WERI-Rb-1 (cell line): ENCODE measurements around the gene AFG1L.
"Not testable (repeated sequence)": the region's sequence is repeated elsewhere in the genome, so short reads cannot be mapped to it uniquely, and the experiment has no call there.

ENCODE experiments used
- DNase-seq: peaks from one replicate; pipeline ENCODE4 v3.0.0-alpha.2; 2020
- H3K27ac ChIP-seq: fragments of 250-450 bp; sonication (Bioruptor Pico); 2 replicates; pipeline ENCODE4 v1.5.1; 2020; ENCODE audit warnings: mild to moderate bottlenecking, moderate library complexity
- H3K27me3 ChIP-seq: fragments of 250-450 bp; sonication (Bioruptor Pico); 2 replicates; pipeline ENCODE4 v1.5.1; 2021; ENCODE audit warnings: mild to moderate bottlenecking, low read depth, moderate library complexity; ENCODE audit not compliant: insufficient read depth, severe bottlenecking
- H3K36me3 ChIP-seq: fragments of 250-450 bp; sonication (Bioruptor Pico); 2 replicates; pipeline ENCODE4 v1.5.1; 2020; ENCODE audit warnings: mild to moderate bottlenecking, moderate library complexity
- H3K4me3 ChIP-seq: 2 replicates; pipeline ENCODE4 v1.5.1; 2011; ENCODE audit warnings: low read depth, mild to moderate bottlenecking, control low read depth, low read length
- H3K9me3 ChIP-seq: fragments of 250-450 bp; sonication (Bioruptor Pico); 2 replicates; pipeline ENCODE4 v1.5.1; 2021; ENCODE audit warnings: mild to moderate bottlenecking, moderate library complexity; ENCODE audit not compliant: severe bottlenecking
- CTCF ChIP-seq: IDR thresholded peaks from 2 replicates; pipeline ENCODE4 v1.5.1; 2011; ENCODE audit warnings: low read depth, mild to moderate bottlenecking, control low read depth, inconsistent platforms, low read length

The AFG1L gene

GRCh38 chr6:108268845-108269244 is 26.0 kb upstream of the AFG1L start:
- Histone ChIP-seq H3K9me3 (no peaks in the 10 kb centered on the region), H3K36me3 (no peaks in the 10 kb centered on the region), H3K27ac (no peak overlapping the region), H3K4me3 (no peak overlapping the region), H3K27me3 (no peaks in the 10 kb centered on the region)
- TF ChIP-seq CTCF, result no peak
- DNase-seq, result no peak

- not testable (repeated sequence) for H3K4me3 ChIP-seq, DNase-seq, H3K27me3 ChIP-seq, H3K27ac ChIP-seq, H3K9me3 ChIP-seq, H3K36me3 ChIP-seq
Observed at GRCh38 chr6:108269955-108270354, 24.9 kb upstream of the AFG1L start.

GRCh38 chr6:108274546-108274945 is 20.3 kb upstream of the AFG1L start:
- DNase-seq, result no peak
- H3K36me3 ChIP-seq, result no peaks in the 10 kb centered on the region
- H3K27me3 ChIP-seq, result no peaks in the 10 kb centered on the region
- no peak for TF ChIP-seq CTCF
- H3K27ac ChIP-seq, result no peak overlapping the region
- no peak overlapping the region for H3K4me3 ChIP-seq
- H3K9me3 ChIP-seq, result no peaks in the 10 kb centered on the region

GRCh38 chr6:108275976-108276375 is 18.9 kb upstream of the AFG1L start:
- no peak for TF ChIP-seq CTCF
- Histone ChIP-seq H3K4me3 (no peak overlapping the region), H3K27me3 (no peaks in the 10 kb centered on the region), H3K36me3 (no peaks in the 10 kb centered on the region), H3K9me3 (no peaks in the 10 kb centered on the region), H3K27ac (no peak overlapping the region)
- DNase-seq, result no peak

- no peak for DNase-seq
- Histone ChIP-seq H3K4me3 (no peak overlapping the region), H3K27me3 (no peaks in the 10 kb centered on the region), H3K27ac (no peak overlapping the region), H3K36me3 (no peaks in the 10 kb centered on the region), H3K9me3 (no peaks in the 10 kb centered on the region)
- no peak for TF ChIP-seq CTCF
Observed at GRCh38 chr6:108277295-108277694, 17.6 kb upstream of the AFG1L start.

- Histone ChIP-seq H3K27ac (no peak overlapping the region), H3K36me3 (no peaks in the 10 kb centered on the region), H3K4me3 (no peak overlapping the region), H3K9me3 (no peaks in the 10 kb centered on the region), H3K27me3 (no peaks in the 10 kb centered on the region)
- no peak for TF ChIP-seq CTCF
- no peak for DNase-seq
Observed at GRCh38 chr6:108277831-108278230, 17.0 kb upstream of the AFG1L start.
